Fibroblast of lung (primary cell): Measurements from ENCODE around the gene DDA1.

ENCODE experiments used
- EZH2 ChIP-seq: IDR thresholded peaks from 2 replicates; pipeline ENCODE4 v1.5.1; 2012; ENCODE audit warnings: low read length, control low read depth, mild to moderate bottlenecking; ENCODE audit errors: missing control alignments
- TF ChIP-seq, protein P1 (sequence below), 2 donors: IDR thresholded peaks in 1 of 2; conservative IDR thresholded peaks in 1 of 2; 1 replicate in 1 of 2; 2 replicates in 1 of 2; pipeline ENCODE4 v1.5.1; 2011 to 2012; ENCODE audit warnings: low read length in 2 of 2, control low read depth in 1 of 2, inconsistent platforms in 1 of 2, low read depth in 1 of 2, mild to moderate bottlenecking in 1 of 2

DNA sequence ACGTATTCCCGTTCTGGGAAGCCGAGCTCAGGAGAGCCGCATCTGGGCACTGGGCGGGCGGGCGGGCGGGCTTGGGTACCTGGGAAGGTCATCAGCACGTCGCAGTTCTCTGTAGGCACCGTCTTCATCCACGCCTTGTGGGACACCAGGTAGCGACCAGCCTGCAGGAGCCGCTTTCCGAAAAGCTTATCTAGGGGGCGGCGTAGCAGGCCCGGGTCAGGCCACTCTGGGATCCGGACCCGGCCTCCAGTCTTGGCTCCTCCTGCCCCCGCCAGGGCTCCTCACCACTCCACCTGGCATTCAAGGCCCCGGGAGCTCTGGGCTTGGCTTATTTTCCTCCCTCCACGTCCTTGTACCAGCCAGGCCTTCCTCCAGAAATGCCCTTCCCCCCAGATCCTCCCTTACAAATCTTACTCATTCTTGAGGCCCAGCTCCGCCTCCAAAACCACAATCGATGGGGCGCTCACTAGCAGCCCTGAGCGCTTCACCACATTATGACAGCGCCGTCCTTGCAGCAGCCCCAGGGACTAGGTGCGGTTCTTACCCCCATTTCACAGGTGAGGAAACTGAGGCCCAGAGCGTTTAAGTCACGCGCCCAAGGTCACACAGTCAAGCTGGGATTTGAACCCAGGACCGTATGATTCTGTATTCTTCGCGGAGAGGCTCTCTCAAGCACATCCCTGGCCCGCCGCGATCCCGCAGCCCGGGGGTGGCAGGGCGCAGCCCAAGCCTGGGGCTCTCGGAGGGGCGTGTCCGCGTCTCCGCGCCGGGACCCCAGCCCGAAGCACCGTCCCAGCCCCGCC is 24.4 kb downstream of the DDA1 start:
- TF ChIP-seq, protein P1, sequence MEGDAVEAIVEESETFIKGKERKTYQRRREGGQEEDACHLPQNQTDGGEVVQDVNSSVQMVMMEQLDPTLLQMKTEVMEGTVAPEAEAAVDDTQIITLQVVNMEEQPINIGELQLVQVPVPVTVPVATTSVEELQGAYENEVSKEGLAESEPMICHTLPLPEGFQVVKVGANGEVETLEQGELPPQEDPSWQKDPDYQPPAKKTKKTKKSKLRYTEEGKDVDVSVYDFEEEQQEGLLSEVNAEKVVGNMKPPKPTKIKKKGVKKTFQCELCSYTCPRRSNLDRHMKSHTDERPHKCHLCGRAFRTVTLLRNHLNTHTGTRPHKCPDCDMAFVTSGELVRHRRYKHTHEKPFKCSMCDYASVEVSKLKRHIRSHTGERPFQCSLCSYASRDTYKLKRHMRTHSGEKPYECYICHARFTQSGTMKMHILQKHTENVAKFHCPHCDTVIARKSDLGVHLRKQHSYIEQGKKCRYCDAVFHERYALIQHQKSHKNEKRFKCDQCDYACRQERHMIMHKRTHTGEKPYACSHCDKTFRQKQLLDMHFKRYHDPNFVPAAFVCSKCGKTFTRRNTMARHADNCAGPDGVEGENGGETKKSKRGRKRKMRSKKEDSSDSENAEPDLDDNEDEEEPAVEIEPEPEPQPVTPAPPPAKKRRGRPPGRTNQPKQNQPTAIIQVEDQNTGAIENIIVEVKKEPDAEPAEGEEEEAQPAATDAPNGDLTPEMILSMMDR (conservative IDR thresholded peaks at IDR 0.05 in 1 of 2, IDR thresholded peaks at IDR 0.05 in 1 of 2; ENCODE audit: low read depth in 1 of 2, low read length in 2 of 2), result no peak
- no peak for TF ChIP-seq EZH2
